CMK (cell line): ENCODE data around the gene KCTD5.
A peak's percentile ranks its signal among the peaks of the same experiment; 100 is the strongest.
"Not testable (repeated sequence)": the region's sequence is repeated elsewhere in the genome, so short reads cannot be mapped to it uniquely, and the experiment has no call there.

Source experiments
- DNase-seq: peaks from one replicate; pipeline ENCODE4 v3.0.0-alpha.2; 2010; ENCODE audit warnings: low read depth

Gene KCTD5

GRCh38 chr16:2682209-2683021, at the start of gene KCTD5:
KCTD5 (plus strand) TSS chr16:2682523; CDS start chr16:2682549, 26 bp downstream.
- DNase-seq = peak; percentile 78

GRCh38 chr16:2639071-2639721, 43.1 kb upstream of the KCTD5 start:
- DNase-seq = not testable (repeated sequence)

GRCh38 chr16:2639722-2640072, 42.6 kb upstream of the KCTD5 start:
- DNase-seq = not testable (repeated sequence)

GRCh38 chr16:2642561-2642960, 39.8 kb upstream of the KCTD5 start:
- DNase-seq = not testable (repeated sequence)

- not testable (repeated sequence) for DNase-seq
Measured at GRCh38 chr16:2644754-2645453, 37.4 kb upstream of the KCTD5 start.

- DNase-seq = not testable (repeated sequence)
Measured at GRCh38 chr16:2651268-2651871, 31.0 kb upstream of the KCTD5 start.

GRCh38 chr16:2653915-2654314, 28.4 kb upstream of the KCTD5 start:
- not testable (repeated sequence) for DNase-seq

GRCh38 chr16:2654949-2655348, 27.4 kb upstream of the KCTD5 start:
- not testable (repeated sequence) for DNase-seq

- no peak for DNase-seq
Measured at GRCh38 chr16:2656985-2657384, 25.3 kb upstream of the KCTD5 start.

- DNase-seq = not testable (repeated sequence)
Measured at GRCh38 chr16:2657803-2658202, 24.5 kb upstream of the KCTD5 start.

GRCh38 chr16:2659560-2659959, 22.8 kb upstream of the KCTD5 start:
- not testable (repeated sequence) for DNase-seq

GRCh38 chr16:2660014-2660662, 22.2 kb upstream of the KCTD5 start:
- not testable (repeated sequence) for DNase-seq

- not testable (repeated sequence) for DNase-seq
Measured at GRCh38 chr16:2660755-2661373, 21.5 kb upstream of the KCTD5 start.

GRCh38 chr16:2663553-2664546, 18.5 kb upstream of the KCTD5 start:
- no peak for DNase-seq

GRCh38 chr16:2664574-2664982, 17.7 kb upstream of the KCTD5 start:
- DNase-seq = no peak

GRCh38 chr16:2666671-2667070, 15.7 kb upstream of the KCTD5 start:
- DNase-seq = not testable (repeated sequence)

GRCh38 chr16:2669587-2669986, 12.7 kb upstream of the KCTD5 start:
- DNase-seq = not testable (repeated sequence)

GRCh38 chr16:2670017-2670416, 12.3 kb upstream of the KCTD5 start:
- DNase-seq = not testable (repeated sequence)

GRCh38 chr16:2671193-2671592, 11.1 kb upstream of the KCTD5 start:
- DNase-seq = not testable (repeated sequence)

- no peak for DNase-seq
Measured at GRCh38 chr16:2671741-2672140, 10.6 kb upstream of the KCTD5 start.
